ENCODE results near the gene ERFE. TPM values are rescaled to one million over a fixed set of nuclear protein-coding genes. Genes with fewer than 3 reads are reported as not detected.

The ERFE gene
- total RNA-seq, 1 donor from 2014 or later: not detected

GRCh38 chr2:238203973-238204683, 45.4 kb downstream of the ERFE start:
- peak; percentile 23 for ATAC-seq
- no peak for DNase-seq (ENCODE audit: low spot score)

- ATAC-seq (no peak), DNase-seq (ENCODE audit: low spot score) (no peak)
Observed at GRCh38 chr2:238207006-238207405, 48.2 kb downstream of the ERFE start.

DNA sequence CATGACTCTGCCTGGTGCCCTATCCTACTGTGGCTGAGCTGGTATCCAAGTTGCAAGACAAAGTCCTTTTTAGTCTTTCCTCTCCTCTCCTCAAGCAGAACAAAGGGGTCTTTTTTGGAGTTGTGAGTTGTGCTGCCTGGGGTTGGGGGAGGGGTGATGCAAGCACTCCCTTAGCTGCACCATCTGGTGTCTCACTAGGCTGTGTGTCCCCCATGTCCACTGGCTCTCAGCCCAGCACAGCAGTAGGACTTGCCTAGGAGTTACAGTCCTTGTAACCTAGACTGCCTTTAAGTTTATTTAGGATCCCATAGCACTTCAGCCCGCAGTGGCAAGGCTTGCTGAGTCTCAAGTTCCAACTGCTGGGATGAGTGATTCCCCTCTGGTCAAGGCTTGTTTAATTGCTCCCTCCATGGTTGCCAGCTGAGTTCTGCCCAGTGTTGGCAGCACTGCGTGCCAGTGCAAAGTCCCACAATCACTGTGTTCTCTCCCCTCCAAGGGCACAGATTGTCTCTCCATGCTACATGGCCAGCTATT, 57.9 kb downstream of the ERFE start:
- DNase-seq (ENCODE audit: low spot score): peak; percentile 79
- peak; percentile 98 for ATAC-seq

Other genes starting within 250 kb of the ERFE start
- 29.3 TPM for gene UBE2F, start 192.0 kb upstream of the ERFE start, total RNA-seq
- gene SCLY, start 98.0 kb upstream of the ERFE start, total RNA-seq: 40.6 TPM
- 1.7 TPM for gene ESPNL, start 58.6 kb upstream of the ERFE start, total RNA-seq
- 0.10 TPM for gene KLHL30, start 20.3 kb upstream of the ERFE start, total RNA-seq
- 20.1 TPM for gene ILKAP, start 44.7 kb downstream of the ERFE start, total RNA-seq
- gene HES6, start 81.1 kb downstream of the ERFE start, total RNA-seq: 5.3 TPM
- 8.0 TPM for gene PER2, start 129.6 kb downstream of the ERFE start, total RNA-seq
- gene TRAF3IP1, start 161.5 kb downstream of the ERFE start, total RNA-seq: 9.0 TPM

Measured in left lobe of liver (tissue), 2 donors.